ENCODE data around the gene PARD6B.
"Not testable (repeated sequence)": the region's sequence is repeated elsewhere in the genome, so short reads cannot be mapped to it uniquely, and the experiment has no call there.

Gene PARD6B

DNA sequence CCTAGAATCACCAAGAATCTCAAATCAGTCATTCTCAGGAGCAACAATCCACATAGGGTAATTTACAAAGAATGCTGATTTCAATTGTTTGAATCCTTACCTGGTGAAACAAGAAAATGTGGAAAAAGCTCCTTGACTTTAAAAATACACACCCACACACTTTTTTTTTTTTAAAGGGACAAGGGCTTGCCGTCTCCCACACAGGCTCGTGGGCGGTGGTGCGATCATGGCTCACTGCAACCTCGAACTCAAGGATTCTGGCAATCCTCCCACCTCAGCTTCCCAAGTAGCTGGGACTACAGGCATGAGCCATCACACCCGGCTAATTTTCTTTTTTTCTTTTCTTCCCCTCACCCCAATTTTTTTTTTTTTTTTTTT lies 30.7 kb downstream of the PARD6B start:
- DNase-seq (ENCODE audit: low read depth), result peak; percentile 36

DNA sequence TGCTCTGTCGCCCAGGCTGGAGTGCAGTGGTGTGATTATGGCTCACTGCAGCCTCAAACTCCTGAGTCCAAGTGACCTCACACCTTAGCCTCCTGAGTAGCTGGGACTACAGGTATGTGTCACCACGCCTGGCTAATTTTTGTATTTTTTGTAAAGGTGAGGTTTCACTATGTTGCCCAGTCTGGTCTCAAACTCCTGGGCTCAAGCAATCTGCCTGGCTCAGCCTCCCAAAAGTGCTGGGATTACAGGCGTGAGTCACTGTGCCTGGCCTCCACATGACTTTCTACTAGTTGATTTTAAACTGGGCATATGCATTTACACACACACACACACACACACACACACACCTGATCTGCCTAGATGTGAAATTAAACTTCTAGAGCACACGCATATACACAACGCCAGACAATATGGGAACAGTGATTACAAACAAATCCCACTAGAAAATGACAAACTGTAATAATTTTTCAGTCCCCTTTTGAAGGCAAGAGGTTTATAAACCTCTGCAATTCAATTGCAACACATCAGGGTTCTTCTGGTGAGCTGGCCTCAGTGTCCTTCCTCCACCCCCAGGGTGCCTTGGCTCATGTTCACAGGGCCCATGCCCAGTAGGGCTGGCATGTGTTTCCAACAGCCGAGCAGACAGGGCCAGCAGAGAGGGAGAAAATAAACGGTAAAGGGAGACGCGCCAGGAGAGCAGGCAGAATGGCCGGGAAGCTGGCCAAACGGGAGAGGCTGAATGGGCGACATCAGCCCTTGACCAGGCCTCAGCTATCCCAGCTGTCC lies 31.2 kb downstream of the PARD6B start:
- DNase-seq (ENCODE audit: low read depth), result peak; percentile 56
- no peak overlapping the region for H3K4me3 ChIP-seq (replicated peaks; ENCODE audit: low read depth, low read length)

More for the DNA sequence above, 30.7 kb downstream of the PARD6B start:
- TF ChIP-seq, protein P1, sequence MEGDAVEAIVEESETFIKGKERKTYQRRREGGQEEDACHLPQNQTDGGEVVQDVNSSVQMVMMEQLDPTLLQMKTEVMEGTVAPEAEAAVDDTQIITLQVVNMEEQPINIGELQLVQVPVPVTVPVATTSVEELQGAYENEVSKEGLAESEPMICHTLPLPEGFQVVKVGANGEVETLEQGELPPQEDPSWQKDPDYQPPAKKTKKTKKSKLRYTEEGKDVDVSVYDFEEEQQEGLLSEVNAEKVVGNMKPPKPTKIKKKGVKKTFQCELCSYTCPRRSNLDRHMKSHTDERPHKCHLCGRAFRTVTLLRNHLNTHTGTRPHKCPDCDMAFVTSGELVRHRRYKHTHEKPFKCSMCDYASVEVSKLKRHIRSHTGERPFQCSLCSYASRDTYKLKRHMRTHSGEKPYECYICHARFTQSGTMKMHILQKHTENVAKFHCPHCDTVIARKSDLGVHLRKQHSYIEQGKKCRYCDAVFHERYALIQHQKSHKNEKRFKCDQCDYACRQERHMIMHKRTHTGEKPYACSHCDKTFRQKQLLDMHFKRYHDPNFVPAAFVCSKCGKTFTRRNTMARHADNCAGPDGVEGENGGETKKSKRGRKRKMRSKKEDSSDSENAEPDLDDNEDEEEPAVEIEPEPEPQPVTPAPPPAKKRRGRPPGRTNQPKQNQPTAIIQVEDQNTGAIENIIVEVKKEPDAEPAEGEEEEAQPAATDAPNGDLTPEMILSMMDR (IDR thresholded peaks at IDR 0.05; ENCODE audit: low read length, missing control alignments), result no peak
- no peak overlapping the region for H3K4me3 ChIP-seq (replicated peaks; ENCODE audit: low read depth, low read length)

DNA sequence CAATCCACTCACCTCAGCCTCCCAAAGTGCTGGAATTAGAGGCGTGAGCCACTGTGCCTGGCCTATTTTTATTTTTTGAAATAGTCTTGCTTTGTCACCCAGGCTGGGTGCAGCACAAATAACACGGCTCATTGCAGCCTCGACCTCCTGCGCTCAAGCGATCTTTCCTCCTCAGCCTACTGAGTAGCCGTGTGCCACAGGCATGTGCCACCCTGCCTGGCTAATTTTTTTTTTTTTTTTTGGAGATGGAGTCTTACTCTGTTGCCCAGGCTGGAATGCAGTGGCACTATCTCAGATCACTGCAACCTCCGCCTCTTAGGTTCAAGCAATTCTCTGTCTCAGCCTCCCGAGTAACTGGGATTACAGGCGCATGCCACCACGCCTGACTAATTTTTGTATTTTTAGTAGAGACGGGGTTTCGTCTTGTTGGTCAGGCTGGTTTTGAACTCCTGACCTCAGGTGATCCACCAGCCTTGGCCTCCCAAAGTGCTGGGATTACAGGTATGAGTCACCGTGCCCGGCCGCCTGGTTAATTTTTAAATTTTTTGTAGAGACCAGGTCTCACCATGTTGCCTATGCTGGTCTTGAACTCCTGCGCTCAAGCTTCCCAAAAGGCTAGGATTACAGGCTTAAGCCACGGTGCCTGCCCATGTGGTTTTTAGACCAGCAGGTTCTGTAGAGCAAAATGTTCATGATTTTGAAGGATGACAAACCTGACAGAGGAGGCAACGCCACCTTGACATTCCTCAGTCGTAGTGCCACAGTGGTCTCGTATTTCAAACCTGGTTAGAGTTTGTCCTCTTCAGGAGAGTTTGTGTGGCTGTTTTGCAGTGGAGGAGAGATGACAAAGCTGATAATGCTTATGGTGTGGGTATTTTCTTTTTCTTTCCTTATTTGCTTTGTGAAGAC lies 32.4 kb downstream of the PARD6B start:
- not testable (repeated sequence) for DNase-seq (ENCODE audit: low read depth); H3K4me3 ChIP-seq (replicated peaks; ENCODE audit: low read depth, low read length)

More for the DNA sequence above, 31.2 kb downstream of the PARD6B start:
- TF ChIP-seq, protein P1 (IDR thresholded peaks at IDR 0.05; ENCODE audit: low read length, missing control alignments), result no peak

DNA sequence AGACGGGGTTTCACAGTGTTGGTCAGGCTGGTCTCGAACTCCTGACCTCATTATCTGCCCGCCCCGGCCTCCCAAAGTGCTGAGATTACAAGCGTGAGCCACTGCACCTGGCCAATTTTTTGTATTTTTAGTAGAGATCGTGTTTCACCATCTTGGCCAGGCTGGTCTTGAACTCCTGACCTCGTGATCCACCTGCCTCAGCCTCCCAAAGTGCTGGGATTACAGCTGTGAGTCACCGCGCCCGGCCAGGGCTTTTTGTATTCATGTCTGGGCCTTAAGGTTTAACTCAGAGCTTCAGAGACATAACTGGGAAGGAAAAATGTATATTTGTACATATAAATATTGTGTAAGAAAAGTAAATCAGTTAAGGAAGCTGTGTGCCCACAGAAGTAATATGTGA lies 33.9 kb downstream of the PARD6B start:
- DNase-seq (ENCODE audit: low read depth); H3K4me3 ChIP-seq (replicated peaks; ENCODE audit: low read depth, low read length): not testable (repeated sequence)

GRCh38 chr20:50765674-50766073 lies 34.3 kb downstream of the PARD6B start:
- DNase-seq (ENCODE audit: low read depth), result no peak
- TF ChIP-seq, protein P1 (IDR thresholded peaks at IDR 0.05; ENCODE audit: low read length, missing control alignments), result no peak
- H3K4me3 ChIP-seq (replicated peaks; ENCODE audit: low read depth, low read length), result no peak overlapping the region

DNA sequence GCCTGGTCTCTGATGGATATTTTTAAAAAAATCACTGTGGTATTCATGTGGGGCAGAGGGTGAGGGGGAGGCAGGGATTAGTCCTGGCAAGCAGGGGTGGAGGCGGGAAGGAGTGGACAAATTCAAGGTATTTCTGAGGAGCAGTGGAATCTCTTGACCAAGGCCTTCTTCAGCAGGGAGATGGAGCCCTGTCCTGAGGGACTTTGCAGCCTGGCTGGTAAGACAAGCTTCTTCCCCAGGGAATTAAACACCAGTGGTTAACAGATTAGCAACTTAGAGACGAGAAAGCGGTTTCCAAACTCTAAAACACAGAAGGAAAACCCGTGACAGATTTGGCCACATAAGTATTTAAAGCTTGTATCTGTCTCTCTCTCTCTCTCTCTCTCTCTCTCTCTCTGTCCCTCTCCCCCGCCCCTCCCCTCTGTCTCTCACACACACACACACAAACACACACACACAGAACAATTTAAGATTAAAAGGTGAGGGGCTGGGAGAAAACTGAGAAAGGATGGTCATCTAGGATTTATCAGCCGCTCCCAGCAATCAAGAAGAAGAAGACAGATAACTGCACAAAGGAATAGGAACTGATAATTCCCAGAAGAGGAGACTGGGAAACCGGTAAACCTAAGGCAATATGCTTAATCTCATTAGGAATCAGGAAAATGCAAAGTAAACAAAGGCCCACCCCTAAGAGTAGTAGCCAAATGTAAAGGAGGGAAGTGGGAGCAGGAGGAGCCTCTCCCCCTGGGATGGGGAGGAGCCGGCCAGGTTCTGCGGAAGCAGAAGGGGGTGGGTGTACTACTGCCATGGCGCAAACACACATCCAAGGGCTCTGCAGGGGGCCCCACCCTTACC lies 35.8 kb downstream of the PARD6B start:
- not testable (repeated sequence) for H3K4me3 ChIP-seq (replicated peaks; ENCODE audit: low read depth, low read length)
- peak; percentile 57 for DNase-seq (ENCODE audit: low read depth)

DNA sequence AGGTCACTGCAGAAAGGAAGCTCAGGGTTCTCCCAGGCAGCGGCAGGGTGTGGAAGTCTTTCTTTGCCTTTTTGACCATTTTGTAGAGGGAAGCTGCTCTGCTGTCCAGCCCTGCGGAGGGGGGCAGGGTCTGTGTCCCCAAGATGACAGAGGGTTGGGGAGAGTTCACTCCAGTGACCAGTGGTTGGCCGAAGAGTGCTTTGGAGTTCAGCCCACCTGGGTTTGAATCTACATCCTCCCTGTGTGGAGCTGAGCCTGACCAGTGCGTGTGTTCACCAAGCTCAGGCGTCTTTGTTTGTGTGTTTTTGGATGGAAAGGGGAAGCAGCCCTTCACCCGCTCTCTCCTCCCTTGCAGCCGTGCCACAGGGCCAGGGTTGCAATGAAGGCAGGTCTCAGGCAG lies 37.6 kb downstream of the PARD6B start:
- DNase-seq (ENCODE audit: low read depth); H3K4me3 ChIP-seq (replicated peaks; ENCODE audit: low read depth, low read length): not testable (repeated sequence)

DNA sequence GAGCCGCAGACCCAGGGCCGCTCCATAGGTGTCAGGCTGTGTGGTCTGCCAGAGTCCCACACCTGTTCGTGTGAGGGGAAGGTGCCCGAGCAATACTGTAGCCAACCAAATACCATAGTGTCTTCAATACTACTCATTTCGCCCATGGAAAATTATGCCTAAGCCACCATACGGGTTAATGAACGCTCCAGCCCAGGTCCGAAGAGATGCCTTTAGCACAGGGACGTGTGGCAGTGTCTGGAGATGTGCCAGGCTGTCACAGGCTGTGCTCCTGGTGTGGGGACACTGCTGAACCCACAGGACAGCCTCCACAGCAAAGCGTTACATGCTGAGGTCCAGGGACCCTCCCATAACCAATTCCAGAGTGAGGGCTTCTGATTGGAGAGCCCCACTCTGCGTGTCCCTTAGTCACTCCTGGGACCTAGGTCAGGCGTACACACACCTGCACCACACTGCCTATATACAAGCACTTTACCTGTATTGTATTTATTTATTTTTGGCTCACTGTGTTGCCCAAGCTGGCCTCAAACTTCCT lies 38.2 kb downstream of the PARD6B start:
- H3K4me3 ChIP-seq (replicated peaks; ENCODE audit: low read depth, low read length); DNase-seq (ENCODE audit: low read depth): not testable (repeated sequence)

GRCh38 chr20:50771419-50772080 lies 40.2 kb downstream of the PARD6B start:
- DNase-seq (ENCODE audit: low read depth), result peak; percentile 44

More at GRCh38 chr20:50771419-50772080, 40.2 kb downstream of the PARD6B start:
- not testable (repeated sequence) for H3K4me3 ChIP-seq (replicated peaks; ENCODE audit: low read depth, low read length)

Measured in fibroblast of pulmonary artery (primary cell).